Stomach (tissue), 9 donors: ENCODE measurements around the gene TNNC1. TPM values are rescaled to one million over a fixed set of nuclear protein-coding genes. Genes with fewer than 3 reads are reported as not detected.

ENCODE experiments used
- DNase-seq, 2 donors: peaks; one replicate each; pipeline versions ENCODE4 v3.0.0 to v3.0.0-alpha.2; 2013 to 2019
- H3K27ac ChIP-seq, 5 donors: fragments of 200-600 bp in 4 of 5; sonication (generic) in 4 of 5; one replicate each; pipeline ENCODE4 v1.5.1; 2013 to 2019; ENCODE audit warnings: mild to moderate bottlenecking in 1 of 5, moderate library complexity in 1 of 5
- H3K27me3 ChIP-seq, 3 donors: fragments of 200-600 bp; sonication (generic); one replicate each; pipeline ENCODE4 v1.5.1; 2017 to 2019; ENCODE audit warnings: mixed run types in 1 of 3
- H3K36me3 ChIP-seq, 4 donors: fragments of 200-600 bp; sonication (generic); 1 replicate in 3 of 4; 2 replicates in 1 of 4; pipeline ENCODE4 v1.5.1; 2016 to 2019
- H3K4me1 ChIP-seq, 4 donors: fragments of 200-600 bp; sonication (generic); one replicate each; pipeline ENCODE4 v1.5.1; 2016 to 2019
- H3K4me3 ChIP-seq, 4 donors: fragments of 200-600 bp; sonication (generic) in 3 of 4; one replicate each; pipeline ENCODE4 v1.5.1; 2016 to 2019; ENCODE audit warnings: mild to moderate bottlenecking in 1 of 4
- H3K9me3 ChIP-seq, 4 donors: fragments of 200-600 bp; sonication (generic); one replicate each; pipeline ENCODE4 v1.5.1; 2016 to 2019
- CTCF ChIP-seq, 7 experiments: fragments of 450-650 bp in 4 of 7; fragments of 200-600 bp in 3 of 7; sonication (generic) in 3 of 7; IDR thresholded peaks; one replicate each; pipeline ENCODE4 v1.5.1; 2016 to 2019; ENCODE audit warnings: antibody characterized with exemption in 7 of 7, control low read depth in 2 of 7, mild to moderate bottlenecking in 1 of 7
- EP300 ChIP-seq: sonication (generic); formaldehyde crosslinking; IDR thresholded peaks from one replicate; pipeline ENCODE4 v1.6.1; 2017; ENCODE audit warnings: antibody characterized with exemption
- POLR2A ChIP-seq, 4 donors: fragments of 450-650 bp; IDR thresholded peaks; one replicate each; pipeline ENCODE4 v1.6.1; 2016; ENCODE audit warnings: antibody characterized with exemption in 4 of 4, control low read depth in 2 of 4, mild to moderate bottlenecking in 1 of 4, moderate library complexity in 1 of 4
- POLR2AphosphoS5 ChIP-seq, 3 donors: sonication (generic); formaldehyde crosslinking; IDR thresholded peaks; one replicate each; pipeline ENCODE4 v1.6.1; 2016; ENCODE audit warnings: antibody characterized with exemption in 3 of 3
- WGBS, 5 donors: extraction: QIAGEN DNeasy Blood & Tissue Kit in 3 of 5; methylation state at CpG; one replicate each; pipeline versions ENCODE4 v1.1.5 to v1.1.7; 2013 to 2018; 5-methylcytosine and 5-hydroxymethylcytosine counted together
- intact Hi-C: fragments of 100-400 bp; cut with DNase I; formaldehyde crosslinking; loops from one replicate; pipeline ENCODE4 v1.15.1; 2023; ENCODE audit warnings: low total_unique reads
- polyA plus RNA-seq, 3 donors: library from polyadenylated mRNA; stranded (reverse); fragments of 200-250 nt; gene quantifications; one replicate each; pipeline ENCODE4 v1.2.3, GENCODE V29; 2013
- total RNA-seq, 5 donors: library from RNA; depleted of rRNA; stranded (reverse); fragments of >200 nt; gene quantifications; one replicate each; pipeline versions ENCODE4 v1.1.0 to v1.2.3, GENCODE V29; 2014 to 2016
- donor health status: healthy with polysubstance abuse.
- donor health status: Bipolar disorder and iron deficiency.
- donor health status: healthy.

Gene TNNC1
- total and polyA plus RNA-seq, 8 donors = 3.1 to 41.1 (median 6.5) TPM; not detected in 3

GRCh38 chr3:52439426-52440248 lies 14.2 kb downstream of the TNNC1 start:
- DNase-seq = peak in 1 of 2 donors; percentile 1
- intact Hi-C loops = no loop called here
- H3K4me3 ChIP-seq = no peak overlapping the region
- no peaks in the 10 kb centered on the region for H3K9me3 ChIP-seq
- H3K4me1 ChIP-seq = peaks cover 0 to 21% (median 10%) of the 10 kb centered on the region in 4 donors
- no peak overlapping the region for H3K27ac ChIP-seq
- 81 to 93% (median 92%) methylated on average over 9 to 16 of the region's 16 CpGs for WGBS, 5 donors
- no peaks in the 10 kb centered on the region for H3K27me3 ChIP-seq
- no peak for TF ChIP-seq POLR2A (IDR thresholded peaks at IDR 0.05)
- no peak for TF ChIP-seq EP300
- TF ChIP-seq POLR2AphosphoS5 (IDR thresholded peaks at IDR 0.05) = no peak
- no peak for TF ChIP-seq CTCF (IDR thresholded peaks at IDR 0.05)
- H3K36me3 ChIP-seq = no peaks in the 10 kb centered on the region

GRCh38 chr3:52438579-52439425 lies 15.0 kb downstream of the TNNC1 start:
- H3K27ac ChIP-seq = no peak overlapping the region
- TF ChIP-seq POLR2AphosphoS5 (IDR thresholded peaks at IDR 0.05) = no peak
- no peak for TF ChIP-seq EP300
- TF ChIP-seq POLR2A (IDR thresholded peaks at IDR 0.05) = no peak
- TF ChIP-seq CTCF (IDR thresholded peaks at IDR 0.05) = no peak
- no peaks in the 10 kb centered on the region for H3K27me3 ChIP-seq
- H3K4me3 ChIP-seq = no peak overlapping the region
- DNase-seq = peak in 1 of 2 donors; percentile 1
- H3K36me3 ChIP-seq = no peaks in the 10 kb centered on the region
- intact Hi-C loops = no loop called here
- 84 to 91% (median 85%) methylated on average over 9 of the region's 9 CpGs for WGBS, 5 donors
- peaks cover 0 to 21% (median 8%) of the 10 kb centered on the region in 4 donors for H3K4me1 ChIP-seq
- H3K9me3 ChIP-seq = no peaks in the 10 kb centered on the region

GRCh38 chr3:52438104-52438376 lies 15.8 kb downstream of the TNNC1 start:
- intact Hi-C loops = no loop called here
- Histone ChIP-seq H3K27me3 (no peaks in the 10 kb centered on the region), H3K4me3 (peak overlapping the region in 1 of 4 donors; percentile 9), H3K36me3 (no peaks in the 10 kb centered on the region), H3K4me1 (peaks cover 0 to 21% (median 11%) of the 10 kb centered on the region in 4 donors), H3K9me3 (no peaks in the 10 kb centered on the region), H3K27ac (no peak overlapping the region)
- WGBS, 5 donors = 49 to 73% (median 58%) methylated on average over 4 to 6 of the region's 6 CpGs
- peak in 1 of 2 donors; percentile 1 for DNase-seq
- TF ChIP-seq POLR2A (IDR thresholded peaks at IDR 0.05) (no peak), CTCF (IDR thresholded peaks at IDR 0.05) (no peak), POLR2AphosphoS5 (IDR thresholded peaks at IDR 0.05) (no peak), EP300 (no peak)

DNA sequence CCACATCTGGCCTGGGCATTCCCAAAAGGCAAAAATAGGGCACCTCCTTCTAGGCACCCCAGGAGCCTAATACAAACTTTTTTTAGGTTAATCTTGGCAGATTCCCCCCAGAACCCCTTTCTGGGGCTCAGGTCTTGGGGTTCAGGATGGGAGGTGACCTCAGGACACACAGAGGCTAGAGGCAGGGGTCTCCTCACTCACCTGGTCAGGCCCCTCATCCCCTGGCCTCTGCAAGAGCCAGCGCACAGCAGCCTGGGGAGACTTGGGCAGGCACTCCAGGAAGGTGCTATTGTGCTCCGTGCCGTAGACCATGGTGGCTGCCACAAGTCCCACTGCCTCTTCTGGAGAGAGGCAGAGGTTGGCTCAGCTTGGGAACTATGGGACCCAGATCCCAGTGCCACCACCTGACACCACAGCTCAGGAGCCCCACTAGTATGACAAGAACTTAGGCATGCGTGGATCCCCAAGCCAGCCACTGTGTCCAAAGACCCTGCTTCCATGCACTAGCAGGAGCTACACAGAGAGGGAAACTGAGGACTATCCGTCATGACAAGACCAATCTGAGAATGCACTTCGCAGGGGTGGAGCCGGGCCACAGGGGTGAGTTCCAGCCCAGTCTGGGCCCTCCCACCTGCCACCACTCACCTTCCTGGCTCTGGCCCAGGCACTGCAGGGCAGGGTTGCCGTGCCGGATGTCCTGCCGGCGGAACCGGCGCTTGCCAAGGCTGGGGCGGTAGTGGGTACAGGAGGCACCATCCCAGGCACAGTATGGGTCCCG lies 16.3 kb downstream of the TNNC1 start:
- Histone ChIP-seq H3K4me3 (peak overlapping the region in 1 of 4 donors; percentile 9), H3K9me3 (no peaks in the 10 kb centered on the region), H3K27ac (no peak overlapping the region), H3K4me1 (peaks cover 0 to 21% (median 12%) of the 10 kb centered on the region in 4 donors), H3K27me3 (no peaks in the 10 kb centered on the region), H3K36me3 (no peaks in the 10 kb centered on the region)
- TF ChIP-seq POLR2AphosphoS5 (IDR thresholded peaks at IDR 0.05) = peak in 1 of 3 donors; percentile 25
- TF ChIP-seq EP300 = no peak
- WGBS, 5 donors = 56 to 86% (median 63%) methylated on average over 12 to 15 of the region's 15 CpGs
- DNase-seq = peak; percentile 1 to 82
- intact Hi-C loops = no loop called here
